ENCODE measurements around the gene LIMCH1. TPM values are rescaled to one million over a fixed set of nuclear protein-coding genes. Genes with fewer than 3 reads are reported as not detected.

Gene LIMCH1
- polyA plus RNA-seq, 12 donors = 75.4 to 689 (median 126) TPM

GRCh38 chr4:41561244-41561643, 23.3 kb downstream of the LIMCH1 start:
- no peak for DNase-seq

- no peak for DNase-seq
These were observed 29.2 kb downstream of the LIMCH1 start for GRCh38 chr4:41567186-41567585.

- DNase-seq = no peak
These were observed 30.4 kb downstream of the LIMCH1 start for GRCh38 chr4:41568363-41568762.

GRCh38 chr4:41569961-41570360, 32.0 kb downstream of the LIMCH1 start:
- no peak for DNase-seq

- DNase-seq = no peak
These were observed 33.5 kb downstream of the LIMCH1 start for GRCh38 chr4:41571422-41571821.

- no peak for DNase-seq
These were observed 34.6 kb downstream of the LIMCH1 start for GRCh38 chr4:41572516-41572915.

- no peak for DNase-seq
These were observed 35.0 kb downstream of the LIMCH1 start for GRCh38 chr4:41572956-41573355.

GRCh38 chr4:41573502-41574001, 35.6 kb downstream of the LIMCH1 start:
- no peak for DNase-seq

- DNase-seq = no peak
These were observed 37.2 kb downstream of the LIMCH1 start for GRCh38 chr4:41575207-41575606.

- no peak for DNase-seq
These were observed 37.7 kb downstream of the LIMCH1 start for GRCh38 chr4:41575665-41576064.

GRCh38 chr4:41579043-41579442, 41.1 kb downstream of the LIMCH1 start:
- DNase-seq = no peak

- DNase-seq = no peak
These were observed 41.6 kb downstream of the LIMCH1 start for GRCh38 chr4:41579526-41579925.

GRCh38 chr4:41580007-41580406, 42.0 kb downstream of the LIMCH1 start:
- no peak for DNase-seq

- DNase-seq = no peak
These were observed 48.8 kb downstream of the LIMCH1 start for GRCh38 chr4:41586675-41587225.

- DNase-seq = no peak
These were observed 49.3 kb downstream of the LIMCH1 start for GRCh38 chr4:41587286-41587685.

- no peak for DNase-seq
These were observed 52.6 kb downstream of the LIMCH1 start for GRCh38 chr4:41590591-41590990.

- peak; percentile 38 for DNase-seq
These were observed 56.5 kb downstream of the LIMCH1 start for GRCh38 chr4:41594432-41594831.

- DNase-seq = no peak
These were observed 59.5 kb downstream of the LIMCH1 start for GRCh38 chr4:41597494-41597893.

GRCh38 chr4:41598580-41598979, 60.6 kb downstream of the LIMCH1 start:
- no peak for DNase-seq

GRCh38 chr4:41599192-41599786, 61.3 kb downstream of the LIMCH1 start:
- DNase-seq = no peak

GRCh38 chr4:41600243-41600912, 62.4 kb downstream of the LIMCH1 start:
- no peak for DNase-seq

- DNase-seq = no peak
These were observed 63.1 kb downstream of the LIMCH1 start for GRCh38 chr4:41601025-41601424.

GRCh38 chr4:41602113-41602512, 64.2 kb downstream of the LIMCH1 start:
- DNase-seq = no peak

Measured in muscle of arm (tissue), 12 donors.